Measurements from ENCODE around the gene SMYD4.
"Not testable (repeated sequence)": the region's sequence is repeated elsewhere in the genome, so short reads cannot be mapped to it uniquely, and the experiment has no call there.

SMYD4 gene

GRCh38 chr17:1800240-1800639, 29.5 kb downstream of the SMYD4 start (continued):
- TF ChIP-seq REST (tag by site-specific recombination; IDR thresholded peaks at IDR 0.05) = no peak

GRCh38 chr17:1797846-1798245, 31.9 kb downstream of the SMYD4 start:
- H3K4me3 ChIP-seq (ENCODE audit: low read depth, low read length); H3K4me1 ChIP-seq (ENCODE audit: control insufficient read depth, insufficient read depth, low read length); H3K9me3 ChIP-seq (ENCODE audit: control insufficient read depth, insufficient read depth, low read depth, low read length); H3K27ac ChIP-seq (ENCODE audit: extremely low read depth, low read depth, low read length): not testable (repeated sequence)
- peaks cover 29 to 48% of the 10 kb centered on the region in 2 experiments for H3K36me3 ChIP-seq (ENCODE audit: control insufficient read depth in 2 of 2, insufficient read depth in 1 of 2, low read length in 2 of 2)
- POLR2A ChIA-PET = interaction anchor here (0.8 to 1.1 kb wide), 2 partner anchors 31 to 36 kb away, joined by 3 read pairs; partner anchors contain the start of gene SERPINF1
- CTCF ChIA-PET = interaction anchor here (0.7 to 1.1 kb wide), 2 partner anchors 13 to 15 kb away, joined by 5 read pairs; no protein-coding TSS in a partner anchor
- 0 out of 2 replicates have a peak, but pooled peaks have one; percentile 41 for TF ChIP-seq ZNF664 (tag by site-specific recombination; IDR thresholded peaks at IDR 0.05)

- Histone ChIP-seq H3K9me3 (ENCODE audit: control insufficient read depth, insufficient read depth, low read depth, low read length) (no peaks in the 10 kb centered on the region), H3K27ac (ENCODE audit: extremely low read depth, low read depth, low read length) (no peak overlapping the region), H3K4me3 (ENCODE audit: low read depth, low read length) (no peak overlapping the region), H3K36me3 (ENCODE audit: control insufficient read depth in 2 of 2, insufficient read depth in 1 of 2, low read length in 2 of 2) (peaks cover 24 to 43% of the 10 kb centered on the region in 2 experiments), H3K4me1 (ENCODE audit: control insufficient read depth, insufficient read depth, low read length) (no peaks in the 10 kb centered on the region)
- TF ChIP-seq ZSCAN18 (tag by site-specific recombination; IDR thresholded peaks at IDR 0.05) = no peak
- no peak for TF ChIP-seq ZNF843 (tag by site-specific recombination; IDR thresholded peaks at IDR 0.05)
- TF ChIP-seq ZNF18 (tag by site-specific recombination; IDR thresholded peaks at IDR 0.05) = no peak
- TF ChIP-seq ZNF48 (tag by site-specific recombination; IDR thresholded peaks at IDR 0.05) = no peak
- TF ChIP-seq ZNF571 (tag by site-specific recombination; IDR thresholded peaks at IDR 0.05) = no peak
- TF ChIP-seq INSM2 (tag by site-specific recombination; IDR thresholded peaks at IDR 0.05) = no peak
- no peak for TF ChIP-seq ZNF777 (tag by site-specific recombination; IDR thresholded peaks at IDR 0.05; ENCODE audit: borderline replicate concordance)
- no peak for TF ChIP-seq ZNF114 (tag by site-specific recombination; IDR thresholded peaks at IDR 0.05)
- TF ChIP-seq ZXDB (tag by site-specific recombination; IDR thresholded peaks at IDR 0.05) = no peak
- no peak for TF ChIP-seq ZIC2 (tag by site-specific recombination; IDR thresholded peaks at IDR 0.05)
- no peak for TF ChIP-seq ZNF768 (tag by site-specific recombination; IDR thresholded peaks at IDR 0.05)
- TF ChIP-seq SCRT1 (tag by site-specific recombination; IDR thresholded peaks at IDR 0.05; ENCODE audit: borderline replicate concordance) = no peak
- TF ChIP-seq BCL6B (tag by site-specific recombination; IDR thresholded peaks at IDR 0.05) = no peak
- TF ChIP-seq ZNF501 (tag by site-specific recombination; IDR thresholded peaks at IDR 0.05) = no peak
- no peak for TF ChIP-seq ZNF157 (tag by site-specific recombination; IDR thresholded peaks at IDR 0.05)
- TF ChIP-seq ZNF133 (tag by site-specific recombination; IDR thresholded peaks at IDR 0.05) = no peak
- no peak for TF ChIP-seq ZNF776 (tag by site-specific recombination; IDR thresholded peaks at IDR 0.05; ENCODE audit: borderline replicate concordance)
- no peak for TF ChIP-seq ZNF404 (tag by site-specific recombination; IDR thresholded peaks at IDR 0.05)
- CTCF ChIA-PET = interaction anchor here (0.6 to 1.1 kb wide), 4 partner anchors 13 to 167 kb away, joined by 4 to 6 read pairs (median 4); no protein-coding TSS in a partner anchor
- POLR2A ChIA-PET = interaction anchor here (0.8 to 1.1 kb wide), 2 partner anchors 32 to 35 kb away, joined by 3 read pairs; partner anchors contain the start of gene SERPINF1
Observed at GRCh38 chr17:1797323-1797722, 32.4 kb downstream of the SMYD4 start.

All from HEK293 (cell line).